HFFc6 (cell line): ENCODE results near the gene KIAA1217. TPM values are rescaled to one million over a fixed set of nuclear protein-coding genes. Genes with fewer than 3 reads are reported as not detected.

ENCODE experiments used
- DNase-seq: peaks from one replicate; pipeline ENCODE4 v3.0.0-alpha.2; 2018
- H3K27ac Mint-ChIP-seq: 2 replicates; pipeline ENCODE4 v1.8.0; 2020; ENCODE audit warnings: mild to moderate bottlenecking, mixed read lengths
- H3K27me3 Mint-ChIP-seq: 2 replicates; pipeline ENCODE4 v1.8.0; 2021; ENCODE audit warnings: mild to moderate bottlenecking, moderate library complexity, mixed read lengths; ENCODE audit not compliant: insufficient read depth
- H3K36me3 Mint-ChIP-seq: 2 replicates; pipeline ENCODE4 v1.8.0; 2021; ENCODE audit warnings: low read depth, mixed read lengths
- H3K4me1 Mint-ChIP-seq: 2 replicates; pipeline ENCODE4 v1.8.0; 2020; ENCODE audit warnings: low read depth, mixed read lengths
- H3K4me3 Mint-ChIP-seq: 2 replicates; pipeline ENCODE4 v1.8.0; 2020; ENCODE audit warnings: mild to moderate bottlenecking, moderate library complexity, mixed read lengths
- H3K9me3 Mint-ChIP-seq: 2 replicates; pipeline ENCODE4 v1.8.0; 2020; ENCODE audit warnings: mild to moderate bottlenecking, mixed read lengths
- total RNA-seq, 6 experiments: library from RNA; stranded (reverse); fragmentation: NEBNext Ultra II Directional; extraction: Animal tissue kit (Norgen Biotek cat#: 25700); gene quantifications; 2 replicates in 1 of 6; 3 replicates in 5 of 6; pipeline ENCODE4 v1.2.3, GENCODE V29; 2021
- TF ChIP-seq, protein P1 (sequence below): fragments of 200-600 bp; sonication (generic); IDR thresholded peaks from 2 replicates; pipeline ENCODE4 v1.5.0; 2021; ENCODE audit warnings: antibody characterized with exemption, mild to moderate bottlenecking

KIAA1217 gene
- total RNA-seq, 6 experiments from 2014 or later = 1.3 to 2.1 (median 2.0) TPM

DNA sequence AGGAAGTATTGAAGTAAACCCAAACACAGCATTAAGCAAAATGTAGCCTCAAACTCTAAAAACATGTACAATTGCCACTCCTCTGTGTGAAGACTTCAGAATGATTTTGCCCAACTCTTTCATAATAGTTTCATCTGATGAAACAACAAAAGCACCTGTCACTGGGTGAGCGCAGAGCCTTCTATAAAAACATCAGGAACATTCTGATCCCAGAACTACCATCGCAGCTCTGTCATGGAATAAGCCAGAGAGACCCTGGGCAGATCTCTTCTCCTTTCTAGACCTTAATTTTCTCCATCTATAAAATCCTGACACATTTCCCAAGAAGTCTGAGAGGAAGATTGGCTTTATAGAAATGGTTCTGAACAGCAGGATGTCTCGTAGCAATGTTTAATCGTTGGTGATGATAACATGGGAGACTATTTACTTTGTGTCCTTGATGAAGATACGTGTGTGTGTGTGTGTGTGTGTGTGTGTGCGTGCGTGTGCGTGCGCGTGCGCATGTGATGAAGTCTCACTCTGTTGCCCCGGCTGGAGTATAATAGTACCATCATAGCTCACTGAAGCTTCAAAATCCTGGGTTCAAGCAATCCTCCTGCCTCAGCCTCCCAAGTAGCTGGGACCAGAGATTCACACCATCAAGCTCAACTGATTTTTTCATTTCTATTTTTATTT, 198.0 kb downstream of the KIAA1217 start:
- H3K27ac Mint-ChIP-seq = no peak overlapping the region
- no peaks in the 10 kb centered on the region for H3K9me3 Mint-ChIP-seq
- DNase-seq = no peak
- H3K27me3 Mint-ChIP-seq = peaks cover 2% of the 10 kb centered on the region
- no peak overlapping the region for H3K4me3 Mint-ChIP-seq
- TF ChIP-seq, protein P1, sequence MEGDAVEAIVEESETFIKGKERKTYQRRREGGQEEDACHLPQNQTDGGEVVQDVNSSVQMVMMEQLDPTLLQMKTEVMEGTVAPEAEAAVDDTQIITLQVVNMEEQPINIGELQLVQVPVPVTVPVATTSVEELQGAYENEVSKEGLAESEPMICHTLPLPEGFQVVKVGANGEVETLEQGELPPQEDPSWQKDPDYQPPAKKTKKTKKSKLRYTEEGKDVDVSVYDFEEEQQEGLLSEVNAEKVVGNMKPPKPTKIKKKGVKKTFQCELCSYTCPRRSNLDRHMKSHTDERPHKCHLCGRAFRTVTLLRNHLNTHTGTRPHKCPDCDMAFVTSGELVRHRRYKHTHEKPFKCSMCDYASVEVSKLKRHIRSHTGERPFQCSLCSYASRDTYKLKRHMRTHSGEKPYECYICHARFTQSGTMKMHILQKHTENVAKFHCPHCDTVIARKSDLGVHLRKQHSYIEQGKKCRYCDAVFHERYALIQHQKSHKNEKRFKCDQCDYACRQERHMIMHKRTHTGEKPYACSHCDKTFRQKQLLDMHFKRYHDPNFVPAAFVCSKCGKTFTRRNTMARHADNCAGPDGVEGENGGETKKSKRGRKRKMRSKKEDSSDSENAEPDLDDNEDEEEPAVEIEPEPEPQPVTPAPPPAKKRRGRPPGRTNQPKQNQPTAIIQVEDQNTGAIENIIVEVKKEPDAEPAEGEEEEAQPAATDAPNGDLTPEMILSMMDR = no peak
- H3K36me3 Mint-ChIP-seq = no peaks in the 10 kb centered on the region
- H3K4me1 Mint-ChIP-seq = no peaks in the 10 kb centered on the region

DNA sequence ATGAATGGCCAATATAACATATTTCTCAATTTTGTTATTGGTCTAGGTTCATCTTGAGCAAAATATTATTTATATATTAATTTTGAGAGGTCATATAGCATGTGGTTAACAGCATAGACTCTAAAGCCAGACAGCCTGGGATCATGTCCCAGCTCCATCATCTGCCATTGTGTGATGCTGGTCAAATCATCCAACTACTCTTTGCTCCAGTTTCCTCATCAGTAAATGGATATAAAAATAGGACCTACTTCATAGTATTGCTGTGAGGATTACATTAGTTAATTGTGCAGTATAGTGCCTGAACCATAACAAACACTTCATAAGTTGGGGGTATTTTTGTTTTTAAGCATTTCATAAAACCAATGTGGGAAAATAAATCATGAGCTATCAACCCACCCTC, 199.0 kb downstream of the KIAA1217 start:
- Mint-ChIP-seq H3K4me3 (no peak overlapping the region), H3K36me3 (no peaks in the 10 kb centered on the region), H3K27me3 (no peaks in the 10 kb centered on the region; the same call in 1 of the 2 replicates), H3K4me1 (no peaks in the 10 kb centered on the region), H3K9me3 (no peaks in the 10 kb centered on the region), H3K27ac (no peak overlapping the region)
- no peak for DNase-seq
- TF ChIP-seq, protein P1 = no peak

DNA sequence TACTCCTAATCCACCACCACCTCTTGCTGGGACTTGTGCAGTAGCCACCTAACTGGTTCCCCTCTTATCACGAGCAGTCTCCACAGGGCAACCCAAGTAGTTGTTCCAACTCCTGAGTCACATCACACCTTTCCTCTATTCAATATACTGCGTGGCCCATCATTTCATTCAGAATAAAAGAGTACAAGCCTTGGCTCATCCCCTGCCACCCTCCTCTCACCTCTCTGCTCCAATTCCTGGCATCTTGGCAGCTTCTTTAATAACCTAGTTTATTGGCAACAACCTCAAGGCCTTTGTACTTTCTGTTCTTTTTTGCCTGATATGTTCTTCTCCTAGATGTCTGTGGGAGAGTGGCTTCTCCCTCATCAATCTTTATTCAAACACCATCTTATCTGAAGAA, 199.4 kb downstream of the KIAA1217 start:
- no peak for DNase-seq
- H3K4me3 Mint-ChIP-seq = no peak overlapping the region
- no peaks in the 10 kb centered on the region for H3K9me3 Mint-ChIP-seq
- TF ChIP-seq, protein P1 = no peak
- H3K4me1 Mint-ChIP-seq = no peaks in the 10 kb centered on the region
- no peaks in the 10 kb centered on the region; the same call in 1 of the 2 replicates for H3K27me3 Mint-ChIP-seq
- H3K27ac Mint-ChIP-seq = no peak overlapping the region
- no peaks in the 10 kb centered on the region for H3K36me3 Mint-ChIP-seq

DNA sequence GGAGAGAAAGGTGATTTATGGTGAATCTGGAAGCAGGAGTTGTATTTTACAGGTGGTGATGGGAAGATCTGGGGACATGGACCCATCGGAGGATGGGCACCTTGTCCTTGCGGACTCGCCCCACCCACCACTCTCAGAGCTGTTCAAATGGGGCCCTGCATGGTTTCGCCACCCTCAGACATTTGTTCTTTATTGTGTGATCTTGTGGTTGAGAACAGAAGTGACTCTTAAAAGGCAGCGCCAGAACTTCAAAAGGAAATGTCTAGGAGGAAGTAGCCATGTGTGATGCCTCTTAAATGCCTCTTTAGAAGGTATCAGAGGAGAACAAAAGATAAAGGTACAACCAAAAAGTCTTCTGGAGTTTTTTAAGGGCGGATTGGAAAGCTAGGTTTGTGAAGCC, 205.7 kb downstream of the KIAA1217 start:
- no peak for DNase-seq
- Mint-ChIP-seq H3K27ac (no peak overlapping the region), H3K36me3 (no peaks in the 10 kb centered on the region), H3K4me3 (no peak overlapping the region), H3K4me1 (no peaks in the 10 kb centered on the region), H3K27me3 (peaks cover 5% of the 10 kb centered on the region), H3K9me3 (no peaks in the 10 kb centered on the region)
- TF ChIP-seq, protein P1 = no peak

DNA sequence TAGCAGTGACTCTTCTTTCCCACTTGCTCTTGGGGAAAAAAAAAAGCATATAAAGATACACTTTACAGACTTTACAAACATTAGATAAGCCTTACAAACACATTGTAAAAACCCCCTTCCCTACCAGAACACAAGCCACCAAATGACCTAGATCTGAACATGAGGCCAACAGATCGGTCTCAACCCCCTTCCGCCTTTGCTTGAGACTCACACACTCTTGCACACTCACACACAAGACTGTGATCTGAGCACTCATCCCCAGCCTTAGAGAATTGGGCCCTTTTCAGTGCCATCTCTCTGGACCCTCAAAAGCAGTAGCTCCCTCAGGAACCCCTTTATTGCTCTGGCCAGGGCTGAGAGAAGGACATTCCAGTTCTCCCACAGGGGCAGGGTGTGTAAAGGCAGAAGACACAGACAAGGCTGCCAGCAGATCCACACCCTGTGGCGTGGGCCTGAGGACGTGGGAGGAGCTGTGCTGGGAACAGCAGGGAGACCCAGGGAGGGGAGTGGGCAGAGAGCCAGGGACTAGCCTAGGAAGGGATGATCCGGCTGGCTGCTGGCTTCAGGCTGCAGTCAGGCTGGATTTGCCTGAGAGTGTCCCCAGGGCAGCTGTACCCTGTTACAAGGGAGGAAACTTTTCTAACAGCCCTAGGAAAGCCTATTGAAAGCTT, 206.7 kb downstream of the KIAA1217 start:
- DNase-seq = no peak
- Mint-ChIP-seq H3K4me1 (no peaks in the 10 kb centered on the region), H3K9me3 (no peaks in the 10 kb centered on the region), H3K36me3 (no peaks in the 10 kb centered on the region), H3K4me3 (no peak overlapping the region), H3K27me3 (peaks cover 5% of the 10 kb centered on the region), H3K27ac (no peak overlapping the region)
- TF ChIP-seq, protein P1 = no peak
